LNCaP clone FGC (cell line): ENCODE data around the gene POGK.

ENCODE experiments used
- DNase-seq: peaks from one replicate; pipeline ENCODE4 v3.0.0-alpha.2; 2011; ENCODE audit warnings: low read depth
- H3K4me3 ChIP-seq: 2 replicates; pipeline ENCODE4 v1.5.1; 2011; ENCODE audit warnings: mild to moderate bottlenecking, low read depth, low read length, control low read depth
- CTCF ChIP-seq: IDR thresholded peaks from 2 replicates; pipeline ENCODE4 v1.5.1; 2012; ENCODE audit warnings: mild to moderate bottlenecking; ENCODE audit not compliant: control insufficient read depth, insufficient read depth; ENCODE audit errors: extremely low read depth

Gene POGK

GRCh38 chr1:166902279-166902678 lies 63.0 kb downstream of the POGK start:
- 0 out of 2 replicates have a peak, but pooled peaks have one; percentile 6 for TF ChIP-seq CTCF
- DNase-seq, result no peak

GRCh38 chr1:166903232-166903631 lies 64.0 kb downstream of the POGK start:
- DNase-seq, result no peak
- no peak for TF ChIP-seq CTCF
- no peak overlapping the region for H3K4me3 ChIP-seq

More at GRCh38 chr1:166902279-166902678, 63.0 kb downstream of the POGK start:
- no peak overlapping the region for H3K4me3 ChIP-seq

GRCh38 chr1:166905136-166905535 lies 65.9 kb downstream of the POGK start:
- no peak for TF ChIP-seq CTCF
- H3K4me3 ChIP-seq, result no peak overlapping the region
- DNase-seq, result no peak

GRCh38 chr1:166905900-166906299 lies 66.6 kb downstream of the POGK start:
- no peak overlapping the region for H3K4me3 ChIP-seq
- no peak for DNase-seq
- no peak for TF ChIP-seq CTCF
